Retinal pigment epithelial cell (primary cell): ENCODE measurements around the gene BCL2L13.

Experiments used
- DNase-seq: peaks from one replicate; pipeline ENCODE4 v3.0.0-alpha.2; 2010; ENCODE audit warnings: low read depth
- H3K4me3 ChIP-seq: 2 replicates; pipeline ENCODE4 v1.5.1; 2011; ENCODE audit warnings: mild to moderate bottlenecking, low read length, control low read depth, moderate library complexity
- TF ChIP-seq, protein P1 (sequence below): conservative IDR thresholded peaks from 2 replicates; pipeline ENCODE4 v1.5.1; 2011; ENCODE audit warnings: low read depth, low read length, control low read depth, inconsistent platforms

Gene BCL2L13

GRCh38 chr22:17780116-17780740 is 141.7 kb downstream of the BCL2L13 start:
- DNase-seq: no peak
- TF ChIP-seq, protein P1, sequence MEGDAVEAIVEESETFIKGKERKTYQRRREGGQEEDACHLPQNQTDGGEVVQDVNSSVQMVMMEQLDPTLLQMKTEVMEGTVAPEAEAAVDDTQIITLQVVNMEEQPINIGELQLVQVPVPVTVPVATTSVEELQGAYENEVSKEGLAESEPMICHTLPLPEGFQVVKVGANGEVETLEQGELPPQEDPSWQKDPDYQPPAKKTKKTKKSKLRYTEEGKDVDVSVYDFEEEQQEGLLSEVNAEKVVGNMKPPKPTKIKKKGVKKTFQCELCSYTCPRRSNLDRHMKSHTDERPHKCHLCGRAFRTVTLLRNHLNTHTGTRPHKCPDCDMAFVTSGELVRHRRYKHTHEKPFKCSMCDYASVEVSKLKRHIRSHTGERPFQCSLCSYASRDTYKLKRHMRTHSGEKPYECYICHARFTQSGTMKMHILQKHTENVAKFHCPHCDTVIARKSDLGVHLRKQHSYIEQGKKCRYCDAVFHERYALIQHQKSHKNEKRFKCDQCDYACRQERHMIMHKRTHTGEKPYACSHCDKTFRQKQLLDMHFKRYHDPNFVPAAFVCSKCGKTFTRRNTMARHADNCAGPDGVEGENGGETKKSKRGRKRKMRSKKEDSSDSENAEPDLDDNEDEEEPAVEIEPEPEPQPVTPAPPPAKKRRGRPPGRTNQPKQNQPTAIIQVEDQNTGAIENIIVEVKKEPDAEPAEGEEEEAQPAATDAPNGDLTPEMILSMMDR: no peak
- no peak overlapping the region for H3K4me3 ChIP-seq
